Muscle layer of duodenum (tissue), 2 donors: Measurements from ENCODE around the gene VAT1L.
A peak's percentile ranks its signal among the peaks of the same experiment; 100 is the strongest.

Source experiments
- H3K27ac ChIP-seq: one replicate; pipeline ENCODE4 v1.7.0; 2013; ENCODE audit warnings: mild to moderate bottlenecking, low read length
- H3K27me3 ChIP-seq: one replicate; pipeline ENCODE4 v1.7.0; 2013; ENCODE audit warnings: low read depth, mild to moderate bottlenecking, control low read depth, low read length
- H3K36me3 ChIP-seq, 2 donors: one replicate each; pipeline ENCODE4 v1.7.0; 2013; ENCODE audit warnings: low read length in 2 of 2, control low read depth in 1 of 2, mild to moderate bottlenecking in 1 of 2; ENCODE audit not compliant: insufficient read depth in 2 of 2, control insufficient read depth in 1 of 2
- H3K4me1 ChIP-seq, 2 donors: one replicate each; pipeline ENCODE4 v1.7.0; 2013; ENCODE audit warnings: low read length in 2 of 2, mild to moderate bottlenecking in 2 of 2, control low read depth in 1 of 2, moderate library complexity in 1 of 2; ENCODE audit not compliant: insufficient read depth in 2 of 2, control insufficient read depth in 1 of 2
- H3K4me3 ChIP-seq, 2 donors: one replicate each; pipeline ENCODE4 v1.7.0; 2013; ENCODE audit warnings: low read length in 2 of 2, low read depth in 1 of 2, mild to moderate bottlenecking in 1 of 2
- H3K9me3 ChIP-seq, 2 donors: one replicate each; pipeline ENCODE4 v1.7.0; 2013; ENCODE audit warnings: low read length in 2 of 2, control low read depth in 1 of 2, mild to moderate bottlenecking in 1 of 2; ENCODE audit not compliant: control insufficient read depth in 1 of 2
- donor health status: healthy.

VAT1L gene

GRCh38 chr16:77897831-77898605, 109.7 kb downstream of the VAT1L start:
- Histone ChIP-seq H3K36me3 (no peaks in the 10 kb centered on the region), H3K4me3 (no peak overlapping the region), H3K9me3 (no peaks in the 10 kb centered on the region), H3K27me3 (no peaks in the 10 kb centered on the region), H3K4me1 (peaks cover 6 to 16% of the 10 kb centered on the region in 2 donors), H3K27ac (no peak overlapping the region)

- no peaks in the 10 kb centered on the region for H3K27me3 ChIP-seq
- peaks cover 6 to 16% of the 10 kb centered on the region in 2 donors for H3K4me1 ChIP-seq
- no peak overlapping the region for H3K4me3 ChIP-seq
- no peaks in the 10 kb centered on the region for H3K36me3 ChIP-seq
- no peaks in the 10 kb centered on the region for H3K9me3 ChIP-seq
- H3K27ac ChIP-seq = no peak overlapping the region
Observed at GRCh38 chr16:77898671-77899211, 110.4 kb downstream of the VAT1L start.

- Histone ChIP-seq H3K36me3 (no peaks in the 10 kb centered on the region), H3K27me3 (no peaks in the 10 kb centered on the region), H3K27ac (no peak overlapping the region), H3K4me3 (no peak overlapping the region), H3K4me1 (peaks cover 6 to 16% of the 10 kb centered on the region in 2 donors), H3K9me3 (no peaks in the 10 kb centered on the region)
Observed at GRCh38 chr16:77899416-77899815, 111.1 kb downstream of the VAT1L start.

- Histone ChIP-seq H3K36me3 (no peaks in the 10 kb centered on the region), H3K4me1 (no peaks in the 10 kb centered on the region), H3K27ac (no peak overlapping the region), H3K27me3 (no peaks in the 10 kb centered on the region), H3K4me3 (no peak overlapping the region), H3K9me3 (no peaks in the 10 kb centered on the region)
Observed at GRCh38 chr16:77905374-77905920, 117.1 kb downstream of the VAT1L start.

- Histone ChIP-seq H3K27ac (no peak overlapping the region), H3K9me3 (no peaks in the 10 kb centered on the region), H3K27me3 (no peaks in the 10 kb centered on the region), H3K36me3 (no peaks in the 10 kb centered on the region), H3K4me3 (no peak overlapping the region), H3K4me1 (no peaks in the 10 kb centered on the region)
Observed at GRCh38 chr16:77910021-77910420, 121.7 kb downstream of the VAT1L start.

- H3K9me3 ChIP-seq = no peaks in the 10 kb centered on the region
Observed at GRCh38 chr16:77912617-77913016, 124.3 kb downstream of the VAT1L start.

GRCh38 chr16:77913738-77914253, 125.4 kb downstream of the VAT1L start:
- Histone ChIP-seq H3K9me3 (no peaks in the 10 kb centered on the region), H3K27ac (no peak overlapping the region), H3K4me3 (no peak overlapping the region), H3K36me3 (no peaks in the 10 kb centered on the region), H3K27me3 (no peaks in the 10 kb centered on the region), H3K4me1 (peaks cover 8 to 11% of the 10 kb centered on the region in 2 donors)

More at GRCh38 chr16:77912617-77913016, 124.3 kb downstream of the VAT1L start:
- Histone ChIP-seq H3K4me3 (no peak overlapping the region), H3K4me1 (no peaks in the 10 kb centered on the region), H3K27me3 (no peaks in the 10 kb centered on the region), H3K36me3 (no peaks in the 10 kb centered on the region), H3K27ac (no peak overlapping the region)

GRCh38 chr16:77916111-77916510, 127.7 kb downstream of the VAT1L start:
- Histone ChIP-seq H3K27me3 (no peaks in the 10 kb centered on the region), H3K27ac (no peak overlapping the region), H3K4me3 (no peak overlapping the region), H3K36me3 (no peaks in the 10 kb centered on the region), H3K4me1 (peaks cover 14 to 24% of the 10 kb centered on the region in 2 donors), H3K9me3 (no peaks in the 10 kb centered on the region)

- Histone ChIP-seq H3K36me3 (no peaks in the 10 kb centered on the region), H3K27me3 (no peaks in the 10 kb centered on the region), H3K27ac (no peak overlapping the region), H3K9me3 (no peaks in the 10 kb centered on the region), H3K4me3 (no peak overlapping the region), H3K4me1 (peaks cover 14 to 24% of the 10 kb centered on the region in 2 donors)
Observed at GRCh38 chr16:77917971-77918370, 129.6 kb downstream of the VAT1L start.

GRCh38 chr16:77918809-77919707, 130.7 kb downstream of the VAT1L start:
- H3K9me3 ChIP-seq = no peaks in the 10 kb centered on the region
- H3K36me3 ChIP-seq = no peaks in the 10 kb centered on the region
- peak overlapping the region in 1 of 2 donors; percentile 2 for H3K4me3 ChIP-seq
- no peak overlapping the region for H3K27ac ChIP-seq
- H3K4me1 ChIP-seq = peaks cover 14 to 24% of the 10 kb centered on the region in 2 donors
- no peaks in the 10 kb centered on the region for H3K27me3 ChIP-seq
